CD4-positive, alpha-beta T cell treated with Interleukin-12 subunit alpha and Interleukin-12 subunit beta, for 1 hour (primary cell): ENCODE results near the gene TULP1.

Experiments
- DNase-seq: peaks from one replicate; pipeline ENCODE4 v3.0.0-alpha.2; 2020

TULP1 gene

DNA sequence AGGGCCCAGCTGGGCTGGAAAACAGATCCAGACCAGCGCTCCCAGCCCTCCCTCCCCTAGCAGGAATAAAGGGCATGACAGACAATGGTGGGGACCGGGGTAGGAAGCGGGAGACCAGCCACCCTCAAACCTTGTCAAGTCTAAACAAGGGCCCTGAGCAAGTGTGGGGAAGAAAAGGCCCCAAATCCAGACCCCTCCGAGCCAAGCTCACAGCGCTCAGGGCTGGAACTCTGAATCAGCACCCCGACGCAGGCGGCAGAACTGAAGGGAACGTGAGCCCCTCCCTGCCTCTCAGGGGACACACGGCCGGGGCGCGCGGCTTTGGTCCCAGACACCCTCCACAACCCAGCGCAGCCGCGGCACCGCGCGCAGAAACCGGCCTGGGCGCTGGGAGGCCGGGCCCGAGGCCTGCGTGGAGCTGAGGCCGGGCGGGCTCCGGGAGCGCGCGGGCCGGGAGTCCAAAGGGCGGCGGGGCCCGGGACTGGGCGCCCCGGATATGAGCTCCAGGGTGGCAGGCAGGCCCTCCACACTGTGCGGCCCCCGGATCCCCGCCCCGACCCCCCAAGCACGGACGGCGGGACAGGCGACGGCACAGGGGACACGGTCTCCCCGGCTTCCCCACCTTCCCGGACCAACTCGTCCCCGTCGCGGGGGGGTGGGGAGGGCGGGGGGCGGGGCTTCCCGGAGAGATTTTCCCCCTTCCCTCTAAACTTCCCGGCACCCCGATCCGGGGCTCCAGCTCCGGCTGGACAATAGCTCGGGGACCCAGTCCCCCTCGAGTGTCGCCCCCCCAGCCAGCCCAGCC is 16.5 kb downstream of the TULP1 start:
- DNase-seq, result no peak

DNA sequence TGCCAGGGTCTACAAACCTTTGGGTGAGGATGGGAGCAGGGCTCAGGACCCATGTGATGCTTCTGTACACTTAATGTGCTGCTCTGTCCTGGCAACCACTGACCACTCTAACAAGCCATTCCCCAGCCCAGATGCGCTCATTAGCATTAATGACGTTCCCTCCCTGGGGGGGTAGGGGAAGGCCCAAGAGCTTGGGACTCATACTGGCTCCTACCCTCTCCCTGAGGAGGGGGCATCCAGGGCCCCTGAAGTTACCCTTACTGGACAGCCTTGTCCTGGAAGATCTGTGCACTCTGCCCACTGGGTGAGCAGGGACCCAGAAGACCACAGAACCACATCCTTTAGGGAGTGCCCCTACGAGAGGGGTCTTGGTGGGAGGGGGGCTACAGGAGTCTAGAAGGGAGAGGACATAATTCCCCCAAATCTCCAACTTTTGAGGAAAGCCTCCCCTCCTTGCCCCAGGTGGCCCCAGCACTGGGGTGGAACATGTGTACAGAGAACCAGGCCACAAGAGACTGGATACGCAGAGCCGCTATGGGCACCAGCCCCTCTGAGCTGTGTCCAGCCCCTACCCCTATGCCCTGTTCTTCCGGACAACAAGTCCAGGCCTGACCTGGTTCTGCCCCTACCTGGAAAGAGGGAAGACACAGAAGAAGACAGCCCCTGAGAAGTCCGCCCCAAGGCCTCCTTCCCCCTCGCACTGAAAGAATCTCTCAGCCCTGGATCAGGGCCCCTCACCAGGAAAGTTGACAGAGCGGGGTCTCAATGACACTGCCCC is 17.2 kb downstream of the TULP1 start:
- no peak for DNase-seq

DNA sequence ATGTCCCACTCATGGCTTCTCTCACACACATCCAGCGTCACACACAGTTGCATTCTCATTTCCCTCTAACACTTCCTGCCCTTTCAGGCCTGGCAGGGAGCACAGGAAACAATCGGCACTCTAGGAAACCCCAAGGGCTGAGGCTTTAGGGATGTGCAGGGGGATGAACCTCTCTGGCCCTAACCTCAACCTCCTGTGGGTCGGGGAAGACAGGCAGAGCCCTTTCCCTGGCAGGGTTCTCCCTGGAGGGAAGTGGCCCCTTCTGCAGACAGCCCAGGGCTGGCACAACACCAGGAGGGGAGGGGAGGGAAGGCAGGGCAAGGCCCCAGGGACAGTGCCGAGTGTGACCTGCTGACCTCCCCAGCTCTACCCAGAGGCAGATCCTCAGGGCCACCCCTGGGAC is 18.5 kb downstream of the TULP1 start:
- no peak for DNase-seq

DNA sequence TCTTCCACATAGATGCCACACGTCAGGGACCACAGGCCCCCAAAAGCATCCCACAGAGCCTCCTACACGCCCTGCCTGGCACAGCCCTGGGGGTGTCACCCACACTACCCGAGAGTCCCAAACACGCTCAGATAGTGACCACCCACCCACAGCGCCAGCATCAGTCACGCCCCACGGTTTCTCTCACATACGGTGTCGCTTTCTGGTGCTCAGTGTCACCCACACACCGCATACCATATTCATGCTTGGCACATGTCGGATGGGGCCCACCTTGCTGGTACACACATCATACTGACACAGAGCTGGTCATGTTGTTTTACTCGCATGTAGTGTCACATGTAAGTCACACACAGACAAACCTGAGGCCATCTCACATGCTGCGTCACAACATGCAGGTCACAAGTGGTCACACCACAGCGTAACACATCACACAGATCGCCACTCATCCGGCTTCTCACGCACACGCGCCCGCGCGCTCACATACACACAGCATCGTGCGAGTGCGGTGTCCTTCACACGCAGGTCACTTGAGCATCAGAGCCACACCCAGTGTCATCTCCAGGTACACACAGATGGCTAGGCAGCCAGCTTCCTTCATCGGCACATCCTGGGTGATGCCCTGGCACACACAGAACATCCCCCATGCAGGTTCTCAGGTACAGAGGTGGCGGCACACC is 19.3 kb downstream of the TULP1 start:
- no peak for DNase-seq

DNA sequence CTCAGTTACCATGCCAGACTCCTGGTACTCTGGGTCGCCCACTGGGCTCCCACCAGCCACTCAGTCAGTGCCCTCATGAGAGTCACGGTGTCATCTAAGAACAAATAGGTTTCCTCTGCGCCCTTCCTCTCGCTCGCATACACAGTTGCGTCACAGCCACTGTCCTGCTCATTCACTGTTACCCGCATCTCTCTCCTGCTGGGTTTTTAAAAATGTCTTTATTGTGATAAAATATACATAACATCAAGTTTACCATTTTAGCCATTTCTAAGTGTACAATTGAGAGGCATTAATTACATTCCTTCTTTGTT is 19.8 kb downstream of the TULP1 start:
- no peak for DNase-seq

DNA sequence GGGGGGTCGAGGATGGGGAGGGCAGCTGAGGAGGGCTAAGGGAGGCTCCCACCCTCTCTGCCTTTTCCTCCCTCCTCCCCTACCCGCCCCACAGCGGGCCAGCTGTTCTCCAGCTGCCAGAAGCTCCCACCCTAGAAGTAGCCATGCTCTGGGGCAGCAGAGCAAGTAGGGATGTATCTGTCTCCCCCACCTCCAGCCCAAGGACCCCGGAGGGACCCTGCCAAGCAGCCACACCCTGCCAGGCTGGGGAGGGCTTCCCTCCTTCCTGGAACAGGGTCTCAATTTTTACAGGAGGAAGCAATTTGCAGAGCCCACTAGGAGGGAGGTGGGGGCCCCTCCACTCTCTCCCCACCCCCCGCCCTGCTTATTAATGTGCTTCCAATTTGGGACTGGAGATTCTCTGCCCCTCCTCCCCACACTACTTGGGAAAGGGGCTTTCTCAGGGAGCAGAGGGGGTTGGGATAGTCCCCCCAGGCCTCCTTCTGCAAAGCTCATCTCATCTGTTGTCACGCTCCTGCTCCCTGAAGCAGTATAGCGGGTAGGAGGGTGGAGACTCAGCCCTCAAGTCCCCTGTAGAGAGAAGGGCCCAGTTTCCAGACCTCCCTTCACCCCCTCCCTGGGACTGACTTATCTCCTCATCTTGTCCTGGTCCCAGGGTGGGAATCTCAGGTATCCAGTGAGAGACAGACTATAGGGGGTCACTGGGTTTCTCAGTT is 20.3 kb downstream of the TULP1 start:
- no peak for DNase-seq

DNA sequence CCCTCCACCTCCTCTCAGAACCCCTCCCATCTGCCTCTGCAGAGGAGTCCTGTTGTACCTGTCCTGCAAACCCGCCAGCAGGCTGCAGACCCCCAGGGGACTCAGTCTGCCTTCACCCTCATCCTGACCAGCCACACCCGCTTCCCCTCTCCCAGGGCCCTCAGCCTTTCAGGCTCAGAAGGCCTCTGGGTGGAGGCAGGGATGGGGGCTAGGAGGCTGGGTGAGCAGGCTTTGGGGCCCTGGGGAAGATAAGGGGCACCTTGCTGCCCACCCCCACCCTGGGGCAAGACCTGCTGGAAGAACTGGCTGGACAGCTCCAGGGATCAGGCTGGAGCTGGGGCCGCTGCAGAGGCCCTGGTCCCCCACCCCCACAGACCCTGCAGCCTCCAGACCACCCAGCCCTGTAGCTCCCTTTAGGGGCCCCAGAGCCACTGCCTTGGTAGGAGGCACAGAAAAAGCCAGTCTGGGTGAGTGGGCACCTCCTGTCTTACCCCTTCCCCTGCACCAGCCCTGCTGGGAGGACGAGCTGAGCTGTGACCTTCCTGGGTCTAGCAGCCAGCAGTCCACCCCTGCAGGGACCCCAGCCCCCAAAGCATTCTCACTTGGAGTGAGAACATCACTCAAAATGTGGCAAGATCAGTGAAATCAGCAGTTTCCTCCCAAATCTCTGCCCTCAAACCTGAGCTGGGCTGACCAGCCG is 21.0 kb downstream of the TULP1 start:
- DNase-seq, result no peak

DNA sequence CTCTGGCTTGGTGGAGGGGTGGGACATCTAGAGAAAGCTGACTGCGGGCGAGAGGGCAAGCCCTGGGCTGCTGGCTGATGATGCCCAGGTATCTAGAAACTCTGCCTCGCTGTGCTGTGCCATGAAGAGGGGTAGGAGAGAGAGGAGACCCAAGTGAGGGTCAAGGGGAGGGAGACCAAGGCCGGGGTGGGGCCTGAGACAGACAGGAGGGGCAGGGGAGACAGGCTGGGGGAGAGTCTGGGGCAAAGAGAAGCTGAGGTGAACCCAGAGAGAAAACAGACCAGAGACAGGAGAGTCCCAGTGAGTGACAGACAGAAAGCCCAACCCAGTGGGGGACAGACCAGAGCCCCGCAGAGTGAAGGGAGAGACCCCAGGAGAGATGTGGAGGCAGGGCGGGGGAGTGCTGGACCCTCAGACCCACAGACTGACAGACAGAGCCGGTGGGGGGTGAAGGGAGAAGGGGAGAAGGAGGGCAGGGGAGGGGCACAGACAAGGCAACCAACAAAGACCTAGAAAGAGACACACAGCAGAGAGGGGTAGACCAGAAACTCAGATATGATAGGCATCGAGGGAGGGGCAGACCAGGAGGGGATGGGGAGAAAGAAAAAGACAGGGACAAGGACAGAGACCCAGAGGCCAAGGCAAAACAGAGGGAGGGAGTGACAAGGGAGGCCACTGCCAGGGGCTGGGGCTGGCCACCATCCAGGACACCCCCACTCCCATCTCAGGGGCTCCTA is 21.7 kb downstream of the TULP1 start:
- no peak for DNase-seq

DNA sequence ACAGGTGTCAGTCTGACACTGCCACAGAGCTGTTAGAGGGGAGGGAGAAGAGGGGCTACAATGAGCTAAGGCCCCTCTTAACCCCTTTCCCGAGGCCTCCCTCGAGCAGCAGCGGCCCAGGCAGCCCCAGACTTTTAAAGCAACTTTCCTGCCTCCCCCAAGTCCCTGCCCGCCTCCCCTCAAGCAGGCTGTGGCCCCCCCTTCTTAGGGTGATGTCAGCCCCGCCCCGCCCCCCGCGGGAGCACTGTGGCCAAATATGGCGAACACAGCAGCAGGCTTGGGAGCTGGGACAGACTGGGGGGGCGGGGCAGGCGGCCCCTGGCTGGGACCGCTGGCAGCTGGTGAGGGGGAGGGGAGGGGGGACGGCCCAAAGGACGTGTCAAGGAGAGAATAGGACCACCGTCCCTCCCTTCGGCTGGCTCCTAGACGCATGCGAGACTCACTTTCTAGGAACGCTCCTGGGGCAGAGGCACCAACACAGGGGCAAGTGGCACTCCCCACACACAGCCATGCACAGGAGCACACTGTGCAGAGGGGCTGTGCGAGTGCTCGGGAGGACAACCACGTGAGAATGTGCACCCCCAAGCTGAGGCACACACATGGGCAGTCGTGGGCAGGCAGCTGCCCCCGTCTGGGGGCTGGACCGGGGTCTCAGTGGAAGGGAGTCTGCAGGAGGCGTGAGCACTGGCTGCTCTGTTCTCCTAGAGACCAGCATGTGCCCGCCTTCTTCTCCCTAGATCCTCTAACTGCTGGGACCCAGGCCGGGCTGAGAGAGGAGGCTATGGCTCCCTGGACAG is 22.5 kb downstream of the TULP1 start:
- DNase-seq, result no peak

DNA sequence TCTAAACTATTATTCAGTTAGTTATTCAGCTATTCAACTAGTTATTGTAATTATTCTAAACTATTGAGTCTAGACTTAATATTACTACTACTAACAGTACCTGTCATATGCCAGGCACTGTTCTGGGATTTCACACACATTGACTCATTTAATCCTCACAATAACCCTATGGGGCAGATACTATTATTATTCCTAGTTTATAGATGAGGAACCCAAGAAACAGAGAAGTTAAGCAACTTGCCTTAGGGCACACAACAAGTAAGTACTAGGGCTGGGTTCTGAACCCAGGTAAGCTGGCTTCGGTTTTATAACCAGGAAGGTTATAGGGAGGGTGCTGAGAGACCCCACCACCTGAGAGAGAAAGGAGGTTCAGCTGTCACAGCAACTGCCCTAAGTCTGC is 23.6 kb downstream of the TULP1 start:
- DNase-seq, result no peak

DNA sequence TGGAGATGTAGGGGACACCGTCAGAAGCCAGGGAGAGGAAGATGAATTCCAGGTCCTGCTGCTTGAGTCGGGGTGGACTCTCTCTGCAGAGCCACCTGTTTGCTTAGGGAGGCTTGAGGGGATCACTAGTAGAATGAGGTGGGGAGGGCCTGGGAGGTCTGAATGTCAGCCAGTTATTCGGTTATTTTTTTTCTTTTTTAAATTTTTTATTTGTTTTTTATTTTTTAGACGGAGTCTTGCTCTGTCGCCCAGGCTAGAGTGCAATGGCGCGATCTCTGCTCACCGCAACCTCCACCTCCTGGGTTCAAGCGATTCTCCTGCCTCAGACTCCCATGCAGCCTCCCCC is 24.2 kb downstream of the TULP1 start:
- no peak for DNase-seq

DNA sequence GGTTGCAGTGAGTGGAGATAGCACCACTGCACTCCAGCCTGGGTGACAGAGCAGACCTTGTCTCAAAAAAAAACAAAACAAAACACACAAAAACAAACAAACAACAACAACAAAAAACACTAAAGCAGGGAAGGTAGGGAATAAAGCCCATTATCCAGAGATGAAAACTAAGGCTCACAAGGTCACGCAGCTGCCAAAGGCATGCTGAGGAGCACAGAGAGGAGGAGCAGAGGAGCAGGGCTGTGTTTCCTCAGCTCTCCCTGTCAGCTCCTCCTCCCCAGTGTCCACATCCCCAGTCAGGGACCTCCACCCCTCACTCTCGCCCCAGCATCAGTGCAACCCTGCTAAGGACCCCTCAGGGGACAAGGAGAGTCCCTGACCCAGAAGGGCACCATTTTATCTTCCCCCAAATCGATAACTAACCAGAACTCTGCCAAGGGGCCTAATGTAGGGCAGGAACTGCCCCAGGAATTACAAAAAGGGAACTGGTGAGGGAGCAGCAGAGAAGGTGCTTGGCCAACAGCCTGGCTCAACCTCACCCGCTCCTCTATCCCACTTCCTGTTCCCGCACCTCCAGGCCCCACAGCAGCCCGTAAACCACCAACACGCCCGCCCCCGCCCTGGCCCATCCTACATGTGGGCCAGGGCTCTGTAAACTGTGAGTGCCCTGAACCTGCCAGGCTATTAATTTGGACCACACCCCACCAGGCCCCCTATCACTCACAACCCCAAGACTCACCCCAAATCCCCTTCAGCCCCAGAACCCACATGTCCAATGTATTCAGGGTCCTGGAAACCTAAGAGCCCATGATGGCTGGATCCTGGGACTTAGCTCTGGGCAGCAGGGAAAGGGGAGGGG is 24.8 kb downstream of the TULP1 start:
- DNase-seq, result no peak

DNA sequence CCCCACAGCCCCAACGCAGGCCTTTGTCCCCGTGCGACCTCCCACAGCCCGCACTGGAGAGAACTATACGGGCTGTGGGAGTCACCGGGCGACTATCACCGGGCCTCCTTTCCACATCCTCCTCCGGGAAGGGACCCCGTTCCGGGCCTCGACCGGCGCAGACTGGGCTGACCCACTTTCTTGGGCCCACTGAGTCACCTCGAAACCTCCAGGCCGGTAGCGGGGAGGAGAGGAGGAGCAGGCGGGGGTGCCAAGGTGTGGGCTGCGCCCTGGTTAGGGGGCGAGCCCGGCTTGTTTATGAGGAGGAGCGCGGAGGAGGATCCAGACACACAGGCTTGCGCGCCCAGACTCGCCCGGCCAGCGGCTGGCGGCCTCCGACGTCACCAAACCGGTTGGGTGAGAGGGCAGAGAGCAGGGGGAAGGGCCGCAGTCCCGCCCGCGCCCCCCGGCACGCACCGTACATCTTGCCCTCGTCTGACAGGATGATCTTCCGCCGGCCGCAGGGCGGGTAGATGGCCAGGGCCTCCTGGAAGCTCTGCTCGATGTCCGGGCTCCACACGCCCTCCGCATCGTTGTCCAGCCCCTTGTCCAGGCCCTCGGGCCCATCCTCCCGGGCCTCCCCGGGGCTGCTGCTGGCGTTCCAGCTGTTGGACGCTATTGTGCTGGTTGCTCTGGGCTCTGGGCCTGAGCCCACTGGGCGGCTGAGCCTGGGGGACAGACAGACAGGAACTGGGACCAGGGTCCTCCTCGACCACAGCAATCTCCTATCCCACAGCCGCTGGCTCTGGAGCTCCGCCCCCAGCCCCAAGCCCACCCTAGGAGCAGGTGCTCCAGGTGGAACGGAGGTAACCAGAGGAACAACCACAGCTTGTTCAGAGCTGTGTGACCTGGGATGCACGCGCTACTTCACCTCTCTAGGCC is 26.4 kb downstream of the TULP1 start:
- no peak for DNase-seq

DNA sequence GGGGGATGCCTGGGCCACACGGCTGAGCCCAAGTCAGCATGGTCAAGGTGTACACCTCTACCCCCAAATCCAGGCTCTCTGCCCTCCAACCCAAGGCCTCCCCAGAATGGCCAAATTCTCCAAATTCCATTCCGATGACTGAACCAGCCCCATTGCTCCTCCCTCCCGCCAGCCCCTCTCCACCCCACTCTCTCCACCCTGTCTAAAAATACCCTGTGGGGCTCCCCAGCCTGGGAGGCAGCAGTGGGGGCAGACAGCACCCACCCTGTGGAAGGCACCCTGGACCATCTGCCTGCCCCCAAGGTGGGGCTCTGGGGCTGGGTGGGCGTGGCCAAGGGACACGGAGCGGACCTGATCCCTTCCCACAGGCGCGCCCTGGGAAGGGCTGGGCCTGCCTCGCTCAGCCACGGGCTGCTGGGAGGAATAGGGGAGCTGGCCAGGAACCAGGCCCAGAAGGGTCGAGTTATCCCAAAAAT is 27.3 kb downstream of the TULP1 start:
- no peak for DNase-seq

DNA sequence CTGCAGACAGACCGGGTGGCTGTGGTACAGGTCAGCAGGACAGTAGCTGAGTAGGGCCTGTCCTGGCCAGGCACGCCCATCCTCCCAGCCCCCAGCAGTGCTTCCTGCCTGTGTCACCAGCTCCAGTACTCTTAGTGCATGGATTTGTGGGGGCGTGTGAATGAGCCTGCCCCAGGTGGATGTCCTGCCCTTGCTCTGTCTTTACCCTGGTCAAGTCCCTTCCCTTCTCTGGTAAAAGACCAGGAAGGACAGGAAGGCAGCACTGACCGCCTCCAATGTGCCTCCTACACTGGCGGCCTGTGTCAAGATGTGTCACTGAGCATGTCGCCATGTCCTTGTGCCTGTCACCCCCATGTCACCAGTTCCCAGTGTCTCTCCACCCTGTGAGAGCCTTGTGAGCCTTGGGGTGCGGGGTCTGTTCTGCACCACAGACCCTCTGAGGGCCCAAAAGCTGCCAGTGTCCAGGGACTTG is 27.7 kb downstream of the TULP1 start:
- DNase-seq, result no peak

DNA sequence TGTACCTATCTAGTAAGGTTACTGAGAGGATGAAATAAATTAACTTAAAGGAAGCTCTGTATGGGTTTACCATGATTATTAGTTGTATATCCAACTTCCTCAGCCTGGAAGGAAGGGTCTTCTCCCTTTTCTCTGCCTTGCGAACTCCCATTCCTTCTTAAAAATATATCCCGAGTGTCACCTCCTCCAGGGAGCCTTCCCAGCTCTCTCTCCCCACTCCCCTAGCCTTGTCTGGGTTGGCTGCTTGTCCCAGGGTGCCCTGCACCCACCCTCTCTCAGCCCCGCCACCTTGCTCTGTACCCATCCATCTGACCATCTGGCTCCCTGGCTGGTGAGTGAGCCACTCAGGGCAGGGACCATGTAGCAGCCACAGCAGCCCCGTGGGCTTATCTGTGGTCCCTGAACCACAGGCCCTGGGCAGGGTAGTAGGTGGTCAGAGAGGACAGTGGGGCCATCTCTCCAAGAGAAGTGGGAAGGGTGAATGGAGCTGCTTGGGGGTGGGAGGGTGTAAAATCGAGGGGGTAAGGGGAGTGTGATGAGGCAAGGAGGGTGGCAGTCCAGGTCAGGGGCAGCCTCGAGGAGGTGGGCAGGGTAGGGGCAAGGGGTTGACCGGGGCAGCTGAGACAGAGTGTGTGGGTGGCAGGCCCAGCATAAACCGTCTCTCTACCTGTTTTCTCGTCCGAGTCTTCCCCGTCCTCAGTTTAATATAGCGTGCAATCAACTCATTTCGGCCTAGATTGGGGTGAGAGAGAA is 28.6 kb downstream of the TULP1 start:
- no peak for DNase-seq

DNA sequence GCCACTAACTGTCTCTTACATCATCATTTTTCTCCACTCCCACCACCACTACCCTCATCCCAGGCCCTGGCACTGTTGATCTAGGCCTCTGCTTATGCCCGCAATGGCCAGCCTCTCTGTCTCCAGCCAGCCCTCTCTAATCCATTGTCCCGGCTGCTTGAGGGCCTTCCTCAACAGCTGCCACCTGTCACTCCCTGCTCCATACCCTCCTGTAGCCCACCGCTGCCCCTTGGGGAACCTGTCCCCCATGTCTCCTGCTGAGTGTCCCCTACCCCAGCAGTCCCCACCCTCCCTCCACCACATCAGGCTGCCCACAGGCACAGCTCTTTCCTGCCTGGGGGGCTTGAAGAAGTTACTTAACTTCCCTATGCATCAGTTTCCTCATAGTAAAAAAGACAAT is 29.2 kb downstream of the TULP1 start:
- DNase-seq, result no peak

DNA sequence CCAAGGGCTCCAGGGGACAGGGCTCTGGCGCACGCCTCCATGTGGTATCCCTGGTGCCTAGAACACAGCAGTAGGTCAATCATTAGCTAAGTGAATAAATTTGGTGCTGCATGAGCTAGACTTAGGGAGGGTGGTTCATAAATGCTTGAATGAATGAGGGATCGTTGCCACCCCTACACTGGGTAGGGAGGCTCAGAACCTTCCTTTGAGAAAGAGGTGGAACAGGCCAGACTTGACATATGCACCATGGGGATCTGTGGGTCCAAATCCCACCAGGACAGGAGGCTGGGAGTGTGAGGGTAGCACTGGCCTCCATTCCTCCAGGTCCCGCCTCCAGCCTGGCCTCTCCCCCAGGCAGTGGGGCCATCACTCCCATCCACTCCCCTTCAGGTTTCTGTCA is 29.6 kb downstream of the TULP1 start:
- no peak for DNase-seq
